ENCODE results near the gene DGKB. TPM values are rescaled to one million over a fixed set of nuclear protein-coding genes. Genes with fewer than 3 reads are reported as not detected.

The DGKB gene
- total RNA-seq, 1 experiment from 2014 or later = not detected

DNA sequence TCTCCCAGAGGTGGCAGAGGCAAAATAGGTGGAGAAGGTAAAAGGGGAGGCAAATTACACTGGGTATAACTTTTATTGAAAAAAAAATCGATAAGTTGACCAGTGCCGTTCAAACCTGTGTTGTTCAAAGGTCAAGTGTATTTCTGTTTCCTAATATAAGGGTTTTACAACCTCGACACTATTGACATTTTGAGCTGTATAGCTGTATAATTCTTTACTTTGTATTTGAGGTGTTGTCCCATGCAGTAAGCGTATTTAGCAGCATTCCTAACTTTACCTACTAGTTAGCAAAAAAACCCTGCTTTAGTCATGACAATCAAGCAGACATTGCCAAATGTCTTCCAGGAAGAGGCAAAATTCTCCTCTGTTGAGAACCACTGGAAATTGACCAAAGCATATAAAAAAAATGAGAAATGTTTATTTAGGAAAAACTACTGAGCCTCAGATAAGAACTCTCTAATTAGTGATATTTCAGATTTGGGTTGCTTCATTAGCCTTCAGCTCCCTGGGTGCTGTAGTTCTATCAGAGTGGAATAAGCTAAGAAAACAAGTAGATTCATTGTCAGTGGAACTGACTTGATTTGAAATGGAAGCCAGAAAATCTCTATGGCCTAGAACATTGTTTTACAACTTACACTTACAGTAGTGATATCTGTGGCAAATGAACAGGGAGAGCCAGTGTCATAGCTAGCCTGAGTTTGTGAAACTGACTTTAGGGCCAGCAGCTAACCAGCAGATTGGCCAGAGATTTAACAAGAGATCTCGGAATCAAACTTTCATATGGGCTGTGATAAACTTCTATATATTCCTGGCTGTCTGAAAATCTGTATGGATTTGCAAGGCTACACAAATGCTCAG, 331.6 kb downstream of the DGKB start:
- no TSS peak for BruUV-seq (replicated peaks)
- TF ChIP-seq, protein P1, sequence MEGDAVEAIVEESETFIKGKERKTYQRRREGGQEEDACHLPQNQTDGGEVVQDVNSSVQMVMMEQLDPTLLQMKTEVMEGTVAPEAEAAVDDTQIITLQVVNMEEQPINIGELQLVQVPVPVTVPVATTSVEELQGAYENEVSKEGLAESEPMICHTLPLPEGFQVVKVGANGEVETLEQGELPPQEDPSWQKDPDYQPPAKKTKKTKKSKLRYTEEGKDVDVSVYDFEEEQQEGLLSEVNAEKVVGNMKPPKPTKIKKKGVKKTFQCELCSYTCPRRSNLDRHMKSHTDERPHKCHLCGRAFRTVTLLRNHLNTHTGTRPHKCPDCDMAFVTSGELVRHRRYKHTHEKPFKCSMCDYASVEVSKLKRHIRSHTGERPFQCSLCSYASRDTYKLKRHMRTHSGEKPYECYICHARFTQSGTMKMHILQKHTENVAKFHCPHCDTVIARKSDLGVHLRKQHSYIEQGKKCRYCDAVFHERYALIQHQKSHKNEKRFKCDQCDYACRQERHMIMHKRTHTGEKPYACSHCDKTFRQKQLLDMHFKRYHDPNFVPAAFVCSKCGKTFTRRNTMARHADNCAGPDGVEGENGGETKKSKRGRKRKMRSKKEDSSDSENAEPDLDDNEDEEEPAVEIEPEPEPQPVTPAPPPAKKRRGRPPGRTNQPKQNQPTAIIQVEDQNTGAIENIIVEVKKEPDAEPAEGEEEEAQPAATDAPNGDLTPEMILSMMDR (IDR thresholded peaks at IDR 0.05; ENCODE audit: unreplicated experiment) = no peak
- no peak overlapping the region for H3K27ac Mint-ChIP-seq (ENCODE audit: unreplicated experiment)
- H3K27me3 Mint-ChIP-seq (ENCODE audit: unreplicated experiment) = no peaks in the 10 kb centered on the region
- H3K4me1 Mint-ChIP-seq (ENCODE audit: low read depth, unreplicated experiment) = peaks cover 11% of the 10 kb centered on the region
- intact Hi-C loops (cut with micrococcal nuclease; ENCODE audit: unreplicated experiment) = no loop called here
- no peaks in the 10 kb centered on the region for H3K36me3 Mint-ChIP-seq (ENCODE audit: insufficient read depth, unreplicated experiment)
- CTCF ChIA-PET = no interaction called here
- H3K9me3 Mint-ChIP-seq (ENCODE audit: low read depth, unreplicated experiment) = no peaks in the 10 kb centered on the region
- DNase-seq = no peak
- H3K4me3 Mint-ChIP-seq (ENCODE audit: low read depth, unreplicated experiment) = no peak overlapping the region

DNA sequence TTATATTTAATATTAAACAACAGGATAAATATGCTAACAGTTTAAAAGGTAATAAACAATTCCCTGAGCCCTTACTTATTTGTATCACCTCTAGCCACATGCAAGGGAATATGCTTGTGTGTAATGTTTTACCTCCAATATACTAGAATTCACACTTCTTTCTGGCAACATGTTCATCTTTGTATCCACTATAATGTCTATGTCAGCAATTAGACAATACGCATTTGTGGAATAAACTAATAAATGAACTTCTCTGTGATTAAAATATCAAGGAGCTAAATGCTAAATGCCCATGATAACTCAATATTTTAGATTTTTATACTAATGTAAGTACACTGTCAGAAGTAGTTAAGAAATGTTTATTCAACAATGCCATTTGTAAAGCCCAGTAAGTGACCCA, 350.5 kb downstream of the DGKB start:
- H3K27ac Mint-ChIP-seq (ENCODE audit: unreplicated experiment) = no peak overlapping the region
- TF ChIP-seq, protein P1 (IDR thresholded peaks at IDR 0.05; ENCODE audit: unreplicated experiment) = no peak
- intact Hi-C loops (cut with micrococcal nuclease; ENCODE audit: unreplicated experiment) = no loop called here
- DNase-seq = no peak
- H3K36me3 Mint-ChIP-seq (ENCODE audit: insufficient read depth, unreplicated experiment) = no peaks in the 10 kb centered on the region
- no peak overlapping the region for H3K4me3 Mint-ChIP-seq (ENCODE audit: low read depth, unreplicated experiment)
- no peaks in the 10 kb centered on the region for H3K4me1 Mint-ChIP-seq (ENCODE audit: low read depth, unreplicated experiment)
- no TSS peak for BruUV-seq (replicated peaks)
- H3K27me3 Mint-ChIP-seq (ENCODE audit: unreplicated experiment) = no peaks in the 10 kb centered on the region
- CTCF ChIA-PET = no interaction called here
- no peaks in the 10 kb centered on the region for H3K9me3 Mint-ChIP-seq (ENCODE audit: low read depth, unreplicated experiment)

DNA sequence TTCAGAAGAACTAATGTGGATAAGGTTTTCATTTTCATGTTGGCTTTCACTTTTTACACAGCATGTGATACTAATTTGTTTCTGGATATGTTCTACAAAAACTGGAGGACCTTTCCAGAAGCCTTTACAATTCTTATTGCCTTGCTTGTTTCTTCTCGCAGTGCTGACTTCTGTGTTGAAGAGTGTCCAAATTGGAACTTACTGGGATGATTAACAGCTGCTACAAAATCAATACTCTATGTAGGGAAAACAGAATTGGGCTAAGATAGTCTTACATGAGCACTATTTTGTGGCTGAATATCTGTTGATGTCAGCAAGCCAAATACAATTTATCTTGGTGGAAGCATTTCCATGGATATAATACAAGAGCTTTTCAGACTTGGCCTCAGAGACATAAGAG, 351.2 kb downstream of the DGKB start:
- intact Hi-C loops (cut with micrococcal nuclease; ENCODE audit: unreplicated experiment) = no loop called here
- Mint-ChIP-seq H3K9me3 (ENCODE audit: low read depth, unreplicated experiment) (no peaks in the 10 kb centered on the region), H3K4me3 (ENCODE audit: low read depth, unreplicated experiment) (no peak overlapping the region), H3K4me1 (ENCODE audit: low read depth, unreplicated experiment) (no peaks in the 10 kb centered on the region), H3K27me3 (ENCODE audit: unreplicated experiment) (no peaks in the 10 kb centered on the region), H3K36me3 (ENCODE audit: insufficient read depth, unreplicated experiment) (no peaks in the 10 kb centered on the region), H3K27ac (ENCODE audit: unreplicated experiment) (no peak overlapping the region)
- CTCF ChIA-PET = no interaction called here
- no peak for DNase-seq
- TF ChIP-seq, protein P1 (IDR thresholded peaks at IDR 0.05; ENCODE audit: unreplicated experiment) = no peak
- no TSS peak for BruUV-seq (replicated peaks)

GRCh38 chr7:14542624-14543023, 359.9 kb downstream of the DGKB start:
- no peak overlapping the region for H3K27ac Mint-ChIP-seq (ENCODE audit: unreplicated experiment)
- TF ChIP-seq, protein P1 (IDR thresholded peaks at IDR 0.05; ENCODE audit: unreplicated experiment) = no peak
- no peaks in the 10 kb centered on the region for H3K4me1 Mint-ChIP-seq (ENCODE audit: low read depth, unreplicated experiment)
- H3K9me3 Mint-ChIP-seq (ENCODE audit: low read depth, unreplicated experiment) = no peaks in the 10 kb centered on the region
- intact Hi-C loops (cut with micrococcal nuclease; ENCODE audit: unreplicated experiment) = no loop called here
- H3K36me3 Mint-ChIP-seq (ENCODE audit: insufficient read depth, unreplicated experiment) = no peaks in the 10 kb centered on the region
- BruUV-seq (replicated peaks) = no TSS peak
- CTCF ChIA-PET = no interaction called here
- DNase-seq = no peak
- H3K27me3 Mint-ChIP-seq (ENCODE audit: unreplicated experiment) = no peaks in the 10 kb centered on the region
- H3K4me3 Mint-ChIP-seq (ENCODE audit: low read depth, unreplicated experiment) = no peak overlapping the region
